Inflammatory macrophage treated with lipopolysaccharide for 4 hours (primary cell): Measurements from ENCODE around the gene TBX3.

Source experiments
- DNase-seq: peaks from one replicate; pipeline ENCODE4 v3.0.0-alpha.2; 2020

Gene TBX3

GRCh38 chr12:114666746-114667668 is 17.0 kb downstream of the TBX3 start:
- DNase-seq = no peak

- DNase-seq = no peak
Measured at GRCh38 chr12:114665411-114666260, 18.3 kb downstream of the TBX3 start.

- DNase-seq = no peak
Measured at GRCh38 chr12:114664651-114665320, 19.2 kb downstream of the TBX3 start.

- DNase-seq = peak; percentile 54
Measured at GRCh38 chr12:114662512-114663177, 21.3 kb downstream of the TBX3 start.

GRCh38 chr12:114661245-114661644 is 22.7 kb downstream of the TBX3 start:
- no peak for DNase-seq

- no peak for DNase-seq
Measured at GRCh38 chr12:114659084-114659483, 24.9 kb downstream of the TBX3 start.

- DNase-seq = no peak
Measured at GRCh38 chr12:114658002-114658441, 26.0 kb downstream of the TBX3 start.

- DNase-seq = no peak
Measured at GRCh38 chr12:114657597-114657920, 26.4 kb downstream of the TBX3 start.

GRCh38 chr12:114656906-114657596 is 26.9 kb downstream of the TBX3 start:
- DNase-seq = no peak

GRCh38 chr12:114655934-114656749 is 27.8 kb downstream of the TBX3 start:
- DNase-seq = no peak

GRCh38 chr12:114649585-114649984 is 34.4 kb downstream of the TBX3 start:
- DNase-seq = no peak

- DNase-seq = no peak
Measured at GRCh38 chr12:114648711-114649110, 35.3 kb downstream of the TBX3 start.

- DNase-seq = no peak
Measured at GRCh38 chr12:114638790-114639435, 45.1 kb downstream of the TBX3 start.

- DNase-seq = peak; percentile 1
Measured at GRCh38 chr12:114636723-114637480, 47.1 kb downstream of the TBX3 start.

- DNase-seq = no peak
Measured at GRCh38 chr12:114631242-114631641, 52.7 kb downstream of the TBX3 start.

GRCh38 chr12:114628199-114628598 is 55.8 kb downstream of the TBX3 start:
- DNase-seq = no peak

- no peak for DNase-seq
Measured at GRCh38 chr12:114627393-114627792, 56.6 kb downstream of the TBX3 start.

- peak; percentile 46 for DNase-seq
Measured at GRCh38 chr12:114625294-114625851, 58.6 kb downstream of the TBX3 start.

- no peak for DNase-seq
Measured at GRCh38 chr12:114623737-114624136, 60.2 kb downstream of the TBX3 start.
